Fibroblast of lung (primary cell): ENCODE data around the gene GPATCH1. TPM values are rescaled to one million over a fixed set of nuclear protein-coding genes. Genes with fewer than 3 reads are reported as not detected.
A peak's percentile ranks its signal among the peaks of the same experiment; 100 is the strongest.

Source experiments
- DNase-seq, 2 donors: peaks; one replicate each; pipeline versions ENCODE4 v3.0.0 to v3.0.0-alpha.2; 2010; ENCODE audit warnings: low read depth in 2 of 2
- H2AFZ ChIP-seq: 2 replicates; pipeline ENCODE4 v1.5.1; 2012; ENCODE audit warnings: low read length, control low read depth, inconsistent platforms
- H3K27ac ChIP-seq: 2 replicates; pipeline ENCODE4 v1.5.1; 2011; ENCODE audit warnings: low read length, control low read depth; ENCODE audit not compliant: insufficient read depth
- H3K27me3 ChIP-seq: 2 replicates; pipeline ENCODE4 v1.5.1; 2011; ENCODE audit warnings: mild to moderate bottlenecking, low read length; ENCODE audit not compliant: control insufficient read depth, insufficient read depth
- H3K36me3 ChIP-seq: 2 replicates; pipeline ENCODE4 v1.5.1; 2011; ENCODE audit warnings: low read length; ENCODE audit not compliant: control insufficient read depth, insufficient read depth
- H3K4me1 ChIP-seq: 2 replicates; pipeline ENCODE4 v1.5.1; 2011; ENCODE audit warnings: low read length; ENCODE audit not compliant: control insufficient read depth, insufficient read depth; ENCODE audit errors: extremely low read depth
- H3K4me2 ChIP-seq: 2 replicates; pipeline ENCODE4 v1.5.1; 2011; ENCODE audit warnings: low read length, control low read depth; ENCODE audit not compliant: insufficient read depth; ENCODE audit errors: extremely low read depth
- H3K4me3 ChIP-seq, 4 experiments: fragments of 200-600 bp in 1 of 4; sonication (generic) in 1 of 4; replicated peaks in 1 of 4; 2 replicates each; pipeline ENCODE4 v1.5.1; 2011 to 2016; ENCODE audit warnings: low read length in 4 of 4, low read depth in 3 of 4, mild to moderate bottlenecking in 3 of 4, control low read depth in 2 of 4, inconsistent platforms in 1 of 4, mixed read lengths in 1 of 4; ENCODE audit not compliant: insufficient read depth in 1 of 4; ENCODE audit errors: control extremely low read depth in 1 of 4
- H3K79me2 ChIP-seq: 2 replicates; pipeline ENCODE4 v1.5.1; 2012; ENCODE audit warnings: mild to moderate bottlenecking, low read length, inconsistent platforms; ENCODE audit not compliant: control insufficient read depth, insufficient read depth
- H3K9ac ChIP-seq: 2 replicates; pipeline ENCODE4 v1.5.1; 2011; ENCODE audit warnings: mild to moderate bottlenecking, low read length, control low read depth; ENCODE audit not compliant: insufficient read depth
- H3K9me3 ChIP-seq: 2 replicates; pipeline ENCODE4 v1.5.1; 2012; ENCODE audit warnings: low read depth, low read length; ENCODE audit not compliant: control insufficient read depth, insufficient read depth
- H4K20me1 ChIP-seq: 2 replicates; pipeline ENCODE4 v1.5.1; 2011; ENCODE audit warnings: low read length; ENCODE audit not compliant: control insufficient read depth, insufficient read depth; ENCODE audit errors: extremely low read depth
- CTCF ChIP-seq, 2 donors: IDR thresholded peaks in 1 of 2; conservative IDR thresholded peaks in 1 of 2; 1 replicate in 1 of 2; 2 replicates in 1 of 2; pipeline ENCODE4 v1.5.1; 2011 to 2012; ENCODE audit warnings: low read length in 2 of 2, control low read depth in 1 of 2, inconsistent platforms in 1 of 2, low read depth in 1 of 2, mild to moderate bottlenecking in 1 of 2
- EZH2 ChIP-seq: IDR thresholded peaks from 2 replicates; pipeline ENCODE4 v1.5.1; 2012; ENCODE audit warnings: low read length, control low read depth, mild to moderate bottlenecking; ENCODE audit errors: missing control alignments
- polyA plus RNA-seq, 2 donors: library from polyadenylated mRNA; depleted of rRNA in 1 of 2; stranded (reverse) in 1 of 2; unstranded in 1 of 2; fragments of >200 nt; gene quantifications; 2 replicates each; pipeline ENCODE4 v1.2.1, GENCODE V29; 2011 to 2012; ENCODE audit warnings: missing spikeins in 1 of 2
- total RNA-seq: library from RNA; depleted of rRNA; stranded (reverse); fragments of >200 nt; gene quantifications from 2 replicates; pipeline ENCODE4 v1.2.1, GENCODE V29; 2014

The GPATCH1 gene
- total and polyA plus RNA-seq, 2 donors (not counting 1 experiment from before 2014, with no cell fraction given), result 5.6 to 6.3 TPM

GRCh38 chr19:33139165-33139564 lies 58.2 kb downstream of the GPATCH1 start:
- no peaks in the 10 kb centered on the region for H3K9me3 ChIP-seq
- no peak overlapping the region for H3K27ac ChIP-seq
- DNase-seq, result no peak
- H3K4me1 ChIP-seq, result no peaks in the 10 kb centered on the region
- no peak overlapping the region for H3K9ac ChIP-seq
- H3K4me3 ChIP-seq, result no peak overlapping the region
- no peaks in the 10 kb centered on the region for H3K79me2 ChIP-seq
- H2AFZ ChIP-seq, result no peak overlapping the region
- no peaks in the 10 kb centered on the region for H3K27me3 ChIP-seq
- no peak for TF ChIP-seq CTCF (conservative IDR thresholded peaks at IDR 0.05 in 1 of 2, IDR thresholded peaks at IDR 0.05 in 1 of 2; ENCODE audit: low read depth in 1 of 2, low read length in 2 of 2)
- no peak for TF ChIP-seq EZH2
- no peaks in the 10 kb centered on the region for H4K20me1 ChIP-seq
- H3K36me3 ChIP-seq, result no peaks in the 10 kb centered on the region
- no peak overlapping the region for H3K4me2 ChIP-seq

DNA sequence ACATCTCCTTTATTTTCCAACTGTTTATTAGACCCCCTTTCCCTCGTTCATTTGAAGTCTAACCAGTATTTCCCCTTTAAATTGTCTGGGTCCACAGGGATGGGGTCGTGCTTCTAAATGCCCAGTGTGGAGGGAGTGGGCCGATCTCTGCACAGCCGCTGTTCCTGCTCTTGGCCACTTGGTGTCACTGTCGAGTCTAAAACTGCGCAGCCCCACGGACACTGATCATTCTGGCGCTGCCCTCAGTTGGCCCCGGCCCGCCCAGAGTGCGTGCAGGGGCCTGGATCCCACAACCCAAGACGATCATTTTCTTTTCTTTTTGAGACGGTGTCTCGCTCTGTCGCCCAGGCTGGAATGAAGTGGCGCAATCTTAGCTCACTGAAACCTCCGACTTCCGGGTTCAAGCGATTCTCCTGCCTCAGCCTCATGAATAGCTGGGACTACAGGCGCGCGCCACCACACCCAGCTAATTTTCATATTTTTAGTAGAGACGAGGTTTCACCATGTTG lies 63.0 kb downstream of the GPATCH1 start:
- no peak overlapping the region for H3K27ac ChIP-seq
- peak; percentile 30 to 56 for DNase-seq
- no peak overlapping the region for H3K4me2 ChIP-seq
- TF ChIP-seq EZH2 (no peak), CTCF (conservative IDR thresholded peaks at IDR 0.05 in 1 of 2, IDR thresholded peaks at IDR 0.05 in 1 of 2; ENCODE audit: low read depth in 1 of 2, low read length in 2 of 2) (peak; percentile 94 to 97)
- no peak overlapping the region for H2AFZ ChIP-seq
- H3K9me3 ChIP-seq, result no peaks in the 10 kb centered on the region
- H3K4me1 ChIP-seq, result no peaks in the 10 kb centered on the region
- no peaks in the 10 kb centered on the region for H4K20me1 ChIP-seq
- H3K27me3 ChIP-seq, result no peaks in the 10 kb centered on the region
- no peaks in the 10 kb centered on the region for H3K36me3 ChIP-seq
- no peak overlapping the region for H3K4me3 ChIP-seq
- no peaks in the 10 kb centered on the region for H3K79me2 ChIP-seq
- H3K9ac ChIP-seq, result no peak overlapping the region

GRCh38 chr19:33146209-33146608 lies 65.2 kb downstream of the GPATCH1 start:
- Histone ChIP-seq H3K9ac (no peak overlapping the region), H4K20me1 (no peaks in the 10 kb centered on the region), H3K79me2 (no peaks in the 10 kb centered on the region), H3K27ac (no peak overlapping the region), H3K36me3 (no peaks in the 10 kb centered on the region), H3K4me3 (no peak overlapping the region), H3K4me2 (no peak overlapping the region), H3K4me1 (no peaks in the 10 kb centered on the region), H3K9me3 (no peaks in the 10 kb centered on the region), H2AFZ (no peak overlapping the region), H3K27me3 (no peaks in the 10 kb centered on the region)
- no peak for TF ChIP-seq CTCF (conservative IDR thresholded peaks at IDR 0.05 in 1 of 2, IDR thresholded peaks at IDR 0.05 in 1 of 2; ENCODE audit: low read depth in 1 of 2, low read length in 2 of 2)
- TF ChIP-seq EZH2, result no peak
- no peak for DNase-seq
